CD4-positive, alpha-beta T cell (primary cell): ENCODE data around the gene AGBL4. TPM values are rescaled to one million over a fixed set of nuclear protein-coding genes. Genes with fewer than 3 reads are reported as not detected.

Source experiments
- ATAC-seq: fragments of 200-7000 bp; cut with Tn5 transposase; one replicate; pipeline ENCODE4 v1.10.0; 2022; ENCODE audit warnings: mild to moderate bottlenecking; ENCODE audit not compliant: poor library complexity
- CTCF ChIA-PET: fragments of 350-600 bp; sonication (Branson Sonifier 250); formaldehyde crosslinking; loops from one replicate; lab custom pipeline; 2021; ENCODE audit warnings: antibody characterized with exemption, inconsistent platforms; lab: Charles Lee
- POLR2A ChIA-PET: fragments of 350-600 bp; sonication (Branson Sonifier 250); formaldehyde crosslinking; loops from one replicate; lab custom pipeline; 2021; ENCODE audit warnings: antibody characterized with exemption, inconsistent platforms; lab: Charles Lee
- DNase-seq, 14 experiments: peaks; one replicate each; pipeline ENCODE4 v3.0.0-alpha.2; 2013 to 2020; ENCODE audit warnings: mixed read lengths in 2 of 14
- H3K27ac ChIP-seq, 2 donors: one replicate each; pipeline versions ENCODE4 v1.5.1 to v1.7.0; 2013; ENCODE audit warnings: low read length in 2 of 2, low read depth in 1 of 2, mild to moderate bottlenecking in 1 of 2
- H3K27me3 ChIP-seq, 2 experiments: 1 replicate in 1 of 2; 2 replicates in 1 of 2; pipeline versions ENCODE4 v1.6.1 to v1.7.0; 2013; ENCODE audit warnings: low read length in 2 of 2, control low read depth in 1 of 2, mild to moderate bottlenecking in 1 of 2, moderate library complexity in 1 of 2; ENCODE audit not compliant: insufficient read depth in 2 of 2, control insufficient read depth in 1 of 2
- H3K36me3 ChIP-seq: one replicate; pipeline ENCODE4 v1.6.1; 2013; ENCODE audit warnings: low read length, control low read depth; ENCODE audit not compliant: insufficient read depth
- H3K4me1 ChIP-seq: one replicate; pipeline ENCODE4 v1.6.1; 2013; ENCODE audit warnings: low read length, control low read depth; ENCODE audit not compliant: insufficient read depth
- H3K4me3 ChIP-seq: one replicate; pipeline ENCODE4 v1.5.1; 2013; ENCODE audit warnings: mild to moderate bottlenecking, low read length, moderate library complexity
- H3K9me3 ChIP-seq, 2 experiments: 1 replicate in 1 of 2; 2 replicates in 1 of 2; pipeline versions ENCODE4 v1.6.1 to v1.7.0; 2013; ENCODE audit warnings: low read length in 2 of 2, mild to moderate bottlenecking in 2 of 2, control low read depth in 1 of 2, moderate library complexity in 1 of 2; ENCODE audit not compliant: control insufficient read depth in 1 of 2, insufficient read depth in 1 of 2
- H3K27ac Mint-ChIP-seq: one replicate; pipeline ENCODE4 v1.8.0; 2020; ENCODE audit warnings: mixed read lengths
- H3K27me3 Mint-ChIP-seq: one replicate; pipeline ENCODE4 v1.8.0; 2021; ENCODE audit warnings: mixed read lengths
- H3K36me3 Mint-ChIP-seq: one replicate; pipeline ENCODE4 v1.8.0; 2021; ENCODE audit warnings: low read depth, mixed read lengths
- H3K4me1 Mint-ChIP-seq: one replicate; pipeline ENCODE4 v1.8.0; 2021; ENCODE audit warnings: low read depth, mixed read lengths
- H3K4me3 Mint-ChIP-seq: one replicate; pipeline ENCODE4 v1.8.0; 2020; ENCODE audit warnings: mild to moderate bottlenecking, mixed read lengths
- H3K9me3 Mint-ChIP-seq: one replicate; pipeline ENCODE4 v1.8.0; 2020; ENCODE audit warnings: mixed read lengths
- intact Hi-C, 2 experiments: fragments of 100-400 bp; cut with DNase I in 1 of 2; cut with micrococcal nuclease in 1 of 2; formaldehyde crosslinking; loops; one replicate each; pipeline versions ENCODE4 v1.15.1 to v1.9.0; 2023 to 2025; cut with DNase I, micrococcal nuclease
- total RNA-seq, 174 experiments: library from RNA in 2 of 174; stranded (reverse) in 2 of 174; gene quantifications; one replicate each; pipeline ENCODE4 v1.2.3 and lab custom pipeline; 2021 to 2026
- TF ChIP-seq, protein P1 (sequence below): fragments of 200-600 bp; IDR thresholded peaks from one replicate; pipeline ENCODE4 v1.8.0; 2022; ENCODE audit warnings: antibody characterized with exemption, mild to moderate bottlenecking

AGBL4 gene
- total RNA-seq, 2 experiments from 2014 or later: 0.11 TPM; not detected in 1

- H3K4me1 Mint-ChIP-seq: no peaks in the 10 kb centered on the region
- H3K27me3 ChIP-seq: no peaks in the 10 kb centered on the region
- no peak overlapping the region for H3K4me3 ChIP-seq
- DNase-seq (no peak), ATAC-seq (no peak)
- H3K27ac Mint-ChIP-seq: no peak overlapping the region
- intact Hi-C loops: no loop called here
- POLR2A ChIA-PET: no interaction called here
- no peaks in the 10 kb centered on the region for H3K36me3 Mint-ChIP-seq
- no peaks in the 10 kb centered on the region for H3K36me3 ChIP-seq
- H3K27ac ChIP-seq: no peak overlapping the region
- TF ChIP-seq, protein P1, sequence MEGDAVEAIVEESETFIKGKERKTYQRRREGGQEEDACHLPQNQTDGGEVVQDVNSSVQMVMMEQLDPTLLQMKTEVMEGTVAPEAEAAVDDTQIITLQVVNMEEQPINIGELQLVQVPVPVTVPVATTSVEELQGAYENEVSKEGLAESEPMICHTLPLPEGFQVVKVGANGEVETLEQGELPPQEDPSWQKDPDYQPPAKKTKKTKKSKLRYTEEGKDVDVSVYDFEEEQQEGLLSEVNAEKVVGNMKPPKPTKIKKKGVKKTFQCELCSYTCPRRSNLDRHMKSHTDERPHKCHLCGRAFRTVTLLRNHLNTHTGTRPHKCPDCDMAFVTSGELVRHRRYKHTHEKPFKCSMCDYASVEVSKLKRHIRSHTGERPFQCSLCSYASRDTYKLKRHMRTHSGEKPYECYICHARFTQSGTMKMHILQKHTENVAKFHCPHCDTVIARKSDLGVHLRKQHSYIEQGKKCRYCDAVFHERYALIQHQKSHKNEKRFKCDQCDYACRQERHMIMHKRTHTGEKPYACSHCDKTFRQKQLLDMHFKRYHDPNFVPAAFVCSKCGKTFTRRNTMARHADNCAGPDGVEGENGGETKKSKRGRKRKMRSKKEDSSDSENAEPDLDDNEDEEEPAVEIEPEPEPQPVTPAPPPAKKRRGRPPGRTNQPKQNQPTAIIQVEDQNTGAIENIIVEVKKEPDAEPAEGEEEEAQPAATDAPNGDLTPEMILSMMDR: no peak
- no peak overlapping the region for H3K4me3 Mint-ChIP-seq
- CTCF ChIA-PET: no interaction called here
- no peaks in the 10 kb centered on the region for H3K27me3 Mint-ChIP-seq
- H3K9me3 Mint-ChIP-seq: peaks cover 12% of the 10 kb centered on the region
- no peaks in the 10 kb centered on the region for H3K4me1 ChIP-seq
- H3K9me3 ChIP-seq: no peaks in the 10 kb centered on the region
Measured at GRCh38 chr1:49630156-49630555, 393.6 kb downstream of the AGBL4 start.

DNA sequence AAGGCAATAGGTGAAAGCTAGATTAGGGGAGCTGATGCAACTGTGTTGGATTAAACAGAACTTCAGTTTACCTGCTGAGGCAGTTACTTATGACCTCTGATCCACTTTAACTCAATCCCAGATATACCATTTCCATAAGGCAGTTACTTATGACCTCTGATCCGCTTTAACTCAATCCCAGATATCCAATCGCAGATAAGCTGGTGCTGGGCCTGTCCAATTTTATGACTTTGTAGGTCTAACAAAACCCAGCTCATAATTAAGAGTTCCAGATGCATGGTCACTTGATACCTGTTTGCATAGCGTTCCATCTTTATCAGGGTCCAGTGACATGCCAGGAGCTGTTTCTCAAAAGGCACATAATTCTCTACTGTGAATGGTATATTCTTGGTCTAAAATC, 396.0 kb downstream of the AGBL4 start:
- Histone ChIP-seq H3K27ac (no peak overlapping the region), H3K9me3 (no peaks in the 10 kb centered on the region), H3K4me1 (no peaks in the 10 kb centered on the region), H3K27me3 (no peaks in the 10 kb centered on the region), H3K4me3 (no peak overlapping the region), H3K36me3 (no peaks in the 10 kb centered on the region)
- Mint-ChIP-seq H3K36me3 (no peaks in the 10 kb centered on the region), H3K27ac (no peak overlapping the region), H3K9me3 (peaks cover 13% of the 10 kb centered on the region), H3K4me3 (no peak overlapping the region), H3K27me3 (no peaks in the 10 kb centered on the region), H3K4me1 (no peaks in the 10 kb centered on the region)
- ChIA-PET POLR2A (no interaction called here), CTCF (interaction anchor here (0.9 kb wide), 1 partner anchor 10 kb away, joined by 3 read pairs; no protein-coding TSS in a partner anchor)
- intact Hi-C loops: no loop called here
- ATAC-seq (no peak), DNase-seq (no peak)
- TF ChIP-seq, protein P1: no peak

GRCh38 chr1:49626472-49626871, 397.3 kb downstream of the AGBL4 start:
- intact Hi-C loops: no loop called here
- POLR2A ChIA-PET: no interaction called here

More at GRCh38 chr1:49626472-49626871, 397.3 kb downstream of the AGBL4 start:
- ATAC-seq: no peak
- no peak for DNase-seq
- Histone ChIP-seq H3K27me3 (no peaks in the 10 kb centered on the region), H3K27ac (no peak overlapping the region), H3K9me3 (peaks cover 0 to 5% of the 10 kb centered on the region in 2 experiments), H3K36me3 (no peaks in the 10 kb centered on the region), H3K4me1 (no peaks in the 10 kb centered on the region), H3K4me3 (no peak overlapping the region)
- no peak overlapping the region for H3K4me3 Mint-ChIP-seq
- no peaks in the 10 kb centered on the region for H3K4me1 Mint-ChIP-seq
- H3K9me3 Mint-ChIP-seq: peaks cover 14% of the 10 kb centered on the region
- TF ChIP-seq, protein P1: no peak
- no peaks in the 10 kb centered on the region for H3K36me3 Mint-ChIP-seq
- H3K27me3 Mint-ChIP-seq: no peaks in the 10 kb centered on the region
- CTCF ChIA-PET: no interaction called here
- no peak overlapping the region for H3K27ac Mint-ChIP-seq
